ENCODE results near the gene TRAPPC6A.

DNA sequence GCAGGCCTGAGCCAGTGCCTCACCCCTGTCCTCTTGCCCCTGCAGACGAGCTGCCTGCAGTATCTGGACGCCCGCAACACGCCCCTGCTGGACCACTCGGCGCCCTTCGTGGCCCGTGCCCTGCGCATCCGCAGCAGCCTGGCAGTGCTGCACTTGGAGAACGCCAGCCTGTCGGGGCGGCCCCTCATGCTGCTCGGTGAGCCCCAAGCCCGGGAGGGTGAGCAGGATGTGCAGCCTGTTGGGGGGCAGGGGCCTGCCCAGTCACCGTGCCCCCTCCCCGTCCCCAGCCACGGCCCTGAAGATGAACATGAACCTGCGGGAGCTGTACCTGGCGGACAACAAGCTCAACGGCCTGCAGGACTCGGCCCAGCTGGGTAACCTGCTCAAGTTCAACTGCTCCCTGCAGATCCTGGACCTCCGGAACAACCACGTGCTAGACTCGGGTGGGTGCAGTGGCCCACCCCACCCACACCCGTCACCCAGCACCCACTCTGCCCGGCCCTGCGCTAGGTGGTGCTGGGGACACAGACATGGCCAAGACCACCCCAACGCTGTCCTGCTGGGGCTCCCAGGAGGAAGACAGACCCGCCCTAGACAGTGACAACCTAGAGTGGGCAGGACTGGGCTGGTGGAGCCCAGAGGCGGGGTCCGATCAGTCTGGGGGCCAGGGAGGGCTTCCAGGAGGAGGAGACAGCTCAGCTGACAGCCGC lies 35.9 kb downstream of the TRAPPC6A start:
- TF ChIP-seq, protein P1, sequence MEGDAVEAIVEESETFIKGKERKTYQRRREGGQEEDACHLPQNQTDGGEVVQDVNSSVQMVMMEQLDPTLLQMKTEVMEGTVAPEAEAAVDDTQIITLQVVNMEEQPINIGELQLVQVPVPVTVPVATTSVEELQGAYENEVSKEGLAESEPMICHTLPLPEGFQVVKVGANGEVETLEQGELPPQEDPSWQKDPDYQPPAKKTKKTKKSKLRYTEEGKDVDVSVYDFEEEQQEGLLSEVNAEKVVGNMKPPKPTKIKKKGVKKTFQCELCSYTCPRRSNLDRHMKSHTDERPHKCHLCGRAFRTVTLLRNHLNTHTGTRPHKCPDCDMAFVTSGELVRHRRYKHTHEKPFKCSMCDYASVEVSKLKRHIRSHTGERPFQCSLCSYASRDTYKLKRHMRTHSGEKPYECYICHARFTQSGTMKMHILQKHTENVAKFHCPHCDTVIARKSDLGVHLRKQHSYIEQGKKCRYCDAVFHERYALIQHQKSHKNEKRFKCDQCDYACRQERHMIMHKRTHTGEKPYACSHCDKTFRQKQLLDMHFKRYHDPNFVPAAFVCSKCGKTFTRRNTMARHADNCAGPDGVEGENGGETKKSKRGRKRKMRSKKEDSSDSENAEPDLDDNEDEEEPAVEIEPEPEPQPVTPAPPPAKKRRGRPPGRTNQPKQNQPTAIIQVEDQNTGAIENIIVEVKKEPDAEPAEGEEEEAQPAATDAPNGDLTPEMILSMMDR (conservative IDR thresholded peaks at IDR 0.05; ENCODE audit: low read depth, low read length): no peak
- TF ChIP-seq POLR2A (IDR thresholded peaks at IDR 0.05; ENCODE audit: low read depth, low read length): no peak
- no peak for TF ChIP-seq BHLHE40 (IDR thresholded peaks at IDR 0.05; ENCODE audit: low read depth, low read length)
- TF ChIP-seq RFX5 (IDR thresholded peaks at IDR 0.05; ENCODE audit: low read depth, low read length): no peak
- no peak for TF ChIP-seq SMC3 (IDR thresholded peaks at IDR 0.05; ENCODE audit: low read depth, low read length)
- TF ChIP-seq, protein P2, sequence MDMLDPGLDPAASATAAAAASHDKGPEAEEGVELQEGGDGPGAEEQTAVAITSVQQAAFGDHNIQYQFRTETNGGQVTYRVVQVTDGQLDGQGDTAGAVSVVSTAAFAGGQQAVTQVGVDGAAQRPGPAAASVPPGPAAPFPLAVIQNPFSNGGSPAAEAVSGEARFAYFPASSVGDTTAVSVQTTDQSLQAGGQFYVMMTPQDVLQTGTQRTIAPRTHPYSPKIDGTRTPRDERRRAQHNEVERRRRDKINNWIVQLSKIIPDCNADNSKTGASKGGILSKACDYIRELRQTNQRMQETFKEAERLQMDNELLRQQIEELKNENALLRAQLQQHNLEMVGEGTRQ (IDR thresholded peaks at IDR 0.05; ENCODE audit: low read depth, low read length): no peak
- no peak for TF ChIP-seq RAD21 (IDR thresholded peaks at IDR 0.05; ENCODE audit: low read length)
- TF ChIP-seq MXI1 (IDR thresholded peaks at IDR 0.05; ENCODE audit: borderline replicate concordance, low read depth, low read length): no peak
- no peak for TF ChIP-seq MAFK (IDR thresholded peaks at IDR 0.05; ENCODE audit: low read depth, low read length)
- no peak for TF ChIP-seq RCOR1 (IDR thresholded peaks at IDR 0.05; ENCODE audit: insufficient replicate concordance, low read length)
- no peak for TF ChIP-seq CHD1 (IDR thresholded peaks at IDR 0.05; ENCODE audit: low read depth, low read length)
- TF ChIP-seq CEBPB (IDR thresholded peaks at IDR 0.05; ENCODE audit: low read depth, low read length): no peak

Measured in IMR-90 (cell line).